Activated T-helper 1 cell treated with anti-CD3 and anti-CD28 coated beads, Interleukin-12 subunit alpha, Interleukin-12 subunit beta, Interleukin-2, Interleukin-4 antibody, amounts not matched to agents 30 ng/mL and 10 ng/mL and 1 ng/mL, durations not matched to agents 14 hours and 24 hours and 36 hours (primary cell): ENCODE results near the gene KIAA0040. TPM values are rescaled to one million over a fixed set of nuclear protein-coding genes. Genes with fewer than 3 reads are reported as not detected.

ENCODE experiments used
- DNase-seq: peaks from one replicate; pipeline ENCODE4 v3.0.0; 2021; ENCODE audit warnings: low spot score
- H3K27ac Mint-ChIP-seq: one replicate; pipeline ENCODE4 v1.8.0; 2021; ENCODE audit warnings: mild to moderate bottlenecking, mixed read lengths
- H3K27me3 Mint-ChIP-seq: one replicate; pipeline ENCODE4 v1.8.0; 2022; ENCODE audit warnings: mild to moderate bottlenecking, moderate library complexity, mixed read lengths; ENCODE audit not compliant: insufficient read depth
- H3K36me3 Mint-ChIP-seq: one replicate; pipeline ENCODE4 v1.8.0; 2021; ENCODE audit warnings: low read depth, mixed read lengths
- H3K4me1 Mint-ChIP-seq: one replicate; pipeline ENCODE4 v1.8.0; 2021; ENCODE audit warnings: low read depth, mixed read lengths
- H3K4me3 Mint-ChIP-seq: one replicate; pipeline ENCODE4 v1.8.0; 2021; ENCODE audit warnings: mild to moderate bottlenecking, moderate library complexity, mixed read lengths
- H3K9me3 Mint-ChIP-seq: one replicate; pipeline ENCODE4 v1.8.0; 2021; ENCODE audit warnings: mixed read lengths
- intact Hi-C: fragments of 100-400 bp; cut with micrococcal nuclease; formaldehyde crosslinking; loops from one replicate; pipeline ENCODE4 v1.15.1; 2024
- total RNA-seq: library from RNA; stranded (reverse); gene quantifications from 2 replicates; pipeline ENCODE4 v1.2.3, GENCODE V29; 2022

Gene KIAA0040
- total RNA-seq, 1 donor from 2014 or later, result 43.8 TPM

DNA sequence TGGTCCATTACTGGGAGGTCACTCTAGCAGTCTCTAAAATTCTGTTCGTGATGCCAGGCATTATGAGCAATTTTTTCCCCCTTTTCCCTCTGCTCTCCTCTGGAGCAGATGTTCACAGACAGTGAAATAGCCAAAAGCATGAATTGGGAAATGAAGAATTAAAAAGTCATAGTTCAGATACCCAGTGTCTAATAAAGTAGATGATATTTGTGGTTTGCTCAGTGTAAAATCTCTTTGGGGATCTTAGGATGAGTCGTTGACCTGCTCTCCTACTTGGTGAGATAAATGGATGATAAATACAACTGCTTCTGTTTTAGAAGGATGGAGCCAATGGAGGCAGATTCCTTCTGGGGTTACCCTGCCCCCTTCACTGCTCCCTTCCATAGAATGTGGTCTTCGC, 56.3 kb downstream of the KIAA0040 start:
- Mint-ChIP-seq H3K4me3 (no peak overlapping the region), H3K9me3 (no peaks in the 10 kb centered on the region), H3K36me3 (no peaks in the 10 kb centered on the region), H3K27me3 (peaks cover 26% of the 10 kb centered on the region), H3K27ac (no peak overlapping the region), H3K4me1 (no peaks in the 10 kb centered on the region)
- intact Hi-C loops, result no loop called here
- no peak for DNase-seq

DNA sequence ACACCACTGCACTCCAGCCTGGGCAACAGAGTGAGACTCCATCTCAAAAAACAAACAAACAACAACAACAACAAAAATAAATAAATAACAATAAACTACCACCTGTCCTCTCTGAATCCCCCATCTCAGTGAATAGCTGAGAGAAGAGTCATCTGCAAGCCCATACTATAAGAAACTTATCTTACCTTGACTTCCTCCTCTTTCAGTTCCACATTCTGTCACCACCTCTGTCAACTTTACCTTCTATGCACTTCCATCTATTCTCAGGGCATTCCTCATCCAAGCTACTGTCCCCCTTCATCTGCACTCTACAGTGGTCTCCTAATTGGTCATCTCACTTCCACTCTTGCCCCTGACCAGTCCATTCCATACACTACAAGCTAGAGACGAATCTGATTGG, 58.1 kb downstream of the KIAA0040 start:
- no peaks in the 10 kb centered on the region for H3K36me3 Mint-ChIP-seq
- no peaks in the 10 kb centered on the region for H3K9me3 Mint-ChIP-seq
- no peak overlapping the region for H3K4me3 Mint-ChIP-seq
- no peak overlapping the region for H3K27ac Mint-ChIP-seq
- intact Hi-C loops, result no loop called here
- peaks cover 20% of the 10 kb centered on the region for H3K27me3 Mint-ChIP-seq
- H3K4me1 Mint-ChIP-seq, result no peaks in the 10 kb centered on the region
- DNase-seq, result no peak

DNA sequence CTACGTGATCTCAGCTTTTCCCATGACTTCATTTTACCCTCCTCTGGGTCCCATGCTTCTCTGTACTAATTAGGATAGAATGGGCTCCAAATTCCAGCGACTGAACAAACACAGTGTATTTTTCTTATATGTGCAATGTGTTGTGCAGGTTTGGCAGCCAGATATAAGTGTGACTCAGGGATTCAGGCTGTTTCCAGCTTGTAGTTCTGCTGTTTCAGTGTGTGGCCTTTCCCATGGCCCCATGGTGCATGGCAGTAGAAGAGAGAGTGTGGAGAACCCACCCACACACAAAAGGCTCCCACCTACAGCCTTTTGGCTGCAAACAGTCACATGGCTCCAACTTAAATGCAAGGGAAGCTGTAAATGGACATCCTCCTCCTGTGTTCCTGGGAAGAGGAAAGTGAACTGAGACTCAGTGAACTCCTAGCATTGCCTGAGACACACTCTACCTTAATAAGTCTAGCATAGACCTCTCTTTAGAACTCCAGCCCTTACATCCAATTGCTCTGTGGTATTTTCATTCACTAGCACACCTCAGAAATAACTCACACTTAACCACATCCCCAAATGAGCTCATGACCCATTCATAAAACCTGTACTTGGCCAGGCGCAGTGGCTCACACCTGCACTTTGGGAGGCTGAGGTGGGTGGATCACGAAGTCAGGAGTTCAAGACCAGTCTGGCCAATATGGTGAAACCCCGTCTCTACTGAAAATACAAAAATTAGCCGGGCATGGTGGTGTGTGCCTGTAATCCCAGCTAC, 58.7 kb downstream of the KIAA0040 start:
- DNase-seq, result no peak
- Mint-ChIP-seq H3K36me3 (no peaks in the 10 kb centered on the region), H3K4me1 (no peaks in the 10 kb centered on the region), H3K4me3 (no peak overlapping the region), H3K27me3 (peaks cover 20% of the 10 kb centered on the region), H3K27ac (no peak overlapping the region), H3K9me3 (no peaks in the 10 kb centered on the region)
- intact Hi-C loops, result no loop called here

DNA sequence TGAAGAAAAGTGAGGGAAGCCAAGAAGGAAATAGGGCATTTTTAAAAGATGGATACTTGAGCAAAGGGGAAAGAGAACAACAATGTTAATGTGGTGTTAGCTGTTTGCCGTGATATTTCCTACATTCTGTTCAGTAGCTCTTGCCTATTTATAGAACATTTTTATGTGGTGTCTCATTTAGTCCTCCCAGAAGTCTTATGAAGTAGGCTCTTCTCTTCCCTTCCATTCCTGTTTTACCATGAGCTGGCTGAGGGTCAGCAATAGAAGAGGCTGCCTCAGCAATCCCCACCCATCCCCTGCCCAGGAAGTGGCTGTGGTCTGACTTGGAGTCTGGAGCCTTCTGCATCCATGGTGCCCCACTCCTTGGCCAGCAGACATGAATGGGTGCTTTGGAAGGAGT, 60.1 kb downstream of the KIAA0040 start:
- H3K27ac Mint-ChIP-seq, result no peak overlapping the region
- no peaks in the 10 kb centered on the region for H3K9me3 Mint-ChIP-seq
- H3K27me3 Mint-ChIP-seq, result peaks cover 13% of the 10 kb centered on the region
- no peak overlapping the region for H3K4me3 Mint-ChIP-seq
- intact Hi-C loops, result no loop called here
- no peaks in the 10 kb centered on the region for H3K4me1 Mint-ChIP-seq
- no peak for DNase-seq
- H3K36me3 Mint-ChIP-seq, result no peaks in the 10 kb centered on the region

DNA sequence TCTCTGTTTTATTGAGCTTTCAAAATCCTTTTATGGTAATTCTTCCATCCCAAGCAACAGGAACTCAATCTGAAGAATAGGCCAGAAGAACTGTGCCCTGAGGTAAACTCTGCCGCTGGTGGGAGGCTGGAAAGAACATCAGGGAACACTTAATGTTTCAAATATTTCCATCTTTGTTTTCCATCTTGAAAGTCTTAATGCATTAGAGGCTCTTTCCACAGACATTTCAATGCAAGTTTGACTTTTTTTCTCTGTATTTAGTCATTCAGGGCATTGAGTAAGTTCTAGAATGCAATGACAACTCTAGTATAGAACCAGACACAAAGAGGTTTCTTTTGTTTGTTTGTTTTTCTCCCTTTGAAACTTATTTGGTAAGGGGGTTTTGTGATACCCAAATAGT, 61.5 kb downstream of the KIAA0040 start:
- intact Hi-C loops, result no loop called here
- no peaks in the 10 kb centered on the region for H3K4me1 Mint-ChIP-seq
- peaks cover 9% of the 10 kb centered on the region for H3K27me3 Mint-ChIP-seq
- H3K36me3 Mint-ChIP-seq, result no peaks in the 10 kb centered on the region
- DNase-seq, result no peak
- no peaks in the 10 kb centered on the region for H3K9me3 Mint-ChIP-seq
- H3K27ac Mint-ChIP-seq, result no peak overlapping the region
- H3K4me3 Mint-ChIP-seq, result no peak overlapping the region

DNA sequence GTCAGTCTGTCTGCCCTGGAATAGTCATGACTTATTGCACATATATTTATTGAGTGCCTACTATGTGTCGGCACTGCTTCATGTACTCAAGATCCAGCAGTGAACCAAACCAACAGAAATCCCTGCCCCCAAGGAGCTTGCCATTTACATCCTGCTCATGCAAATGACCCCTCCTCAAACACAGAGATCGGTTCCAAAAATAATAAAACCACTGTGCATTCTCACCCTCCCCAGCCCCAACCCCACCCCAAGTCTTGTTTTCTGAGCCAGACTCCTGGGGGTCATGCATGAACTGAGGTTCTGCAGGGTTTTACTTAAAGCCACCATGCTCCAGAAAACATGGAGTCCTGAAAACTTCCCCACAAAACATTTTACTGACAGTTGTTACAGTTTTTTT, 61.9 kb downstream of the KIAA0040 start:
- no peaks in the 10 kb centered on the region for H3K9me3 Mint-ChIP-seq
- no peak overlapping the region for H3K4me3 Mint-ChIP-seq
- H3K27me3 Mint-ChIP-seq, result peaks cover 6% of the 10 kb centered on the region
- no peaks in the 10 kb centered on the region for H3K4me1 Mint-ChIP-seq
- no peak overlapping the region for H3K27ac Mint-ChIP-seq
- DNase-seq, result no peak
- intact Hi-C loops, result no loop called here
- H3K36me3 Mint-ChIP-seq, result no peaks in the 10 kb centered on the region

DNA sequence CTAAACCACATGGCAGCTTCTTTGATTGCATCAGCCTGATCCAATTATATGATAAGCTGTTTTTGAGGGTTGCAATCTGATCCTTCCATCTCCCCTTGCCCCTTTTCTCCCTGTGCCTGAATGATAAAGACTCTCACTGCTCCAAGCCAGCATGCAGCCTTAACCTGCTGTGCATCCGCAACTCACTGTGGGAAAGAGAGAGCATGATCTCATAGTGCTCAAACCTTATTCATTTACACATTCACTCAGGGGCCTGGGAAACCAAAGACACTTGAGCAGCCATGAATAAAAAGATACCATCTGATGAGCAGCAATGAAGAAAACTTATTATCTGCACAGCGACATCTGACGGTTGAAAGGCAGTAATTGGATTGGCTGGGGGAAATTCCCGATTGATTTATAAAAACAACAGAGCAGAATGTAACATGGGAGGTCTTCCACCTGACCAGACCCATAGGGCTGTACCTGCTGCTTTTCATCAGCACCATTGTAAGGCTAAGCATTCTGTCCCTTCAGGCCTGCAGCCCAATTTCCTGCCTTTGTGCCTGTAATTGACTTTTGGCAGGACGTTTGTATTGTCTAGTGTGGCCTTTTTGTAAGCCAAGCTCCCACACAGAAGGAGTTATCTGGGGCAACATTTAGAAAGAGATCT, 62.5 kb downstream of the KIAA0040 start:
- H3K9me3 Mint-ChIP-seq, result no peaks in the 10 kb centered on the region
- H3K27ac Mint-ChIP-seq, result no peak overlapping the region
- no peak overlapping the region for H3K4me3 Mint-ChIP-seq
- no peaks in the 10 kb centered on the region for H3K4me1 Mint-ChIP-seq
- DNase-seq, result no peak
- intact Hi-C loops, result no loop called here
- H3K27me3 Mint-ChIP-seq, result peaks cover 7% of the 10 kb centered on the region
- H3K36me3 Mint-ChIP-seq, result no peaks in the 10 kb centered on the region

DNA sequence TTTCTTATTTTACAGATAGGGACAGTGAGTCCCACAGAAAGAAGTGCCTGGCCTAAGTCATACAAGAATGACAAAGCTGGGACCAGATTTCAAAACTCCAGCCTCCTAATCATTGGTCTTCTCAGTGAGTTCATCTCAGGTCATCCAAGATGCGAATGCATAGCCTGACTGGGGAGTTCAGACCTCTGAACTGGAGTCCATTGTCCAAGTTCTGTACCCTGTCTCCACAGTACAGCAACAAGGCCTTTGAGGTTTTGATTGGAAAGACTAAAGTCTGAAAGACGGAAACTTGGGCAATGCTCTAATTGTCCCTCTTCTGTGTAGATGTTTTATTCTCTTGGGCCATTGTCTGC, 63.0 kb downstream of the KIAA0040 start:
- peaks cover 8% of the 10 kb centered on the region for H3K27me3 Mint-ChIP-seq
- no peak for DNase-seq
- H3K36me3 Mint-ChIP-seq, result no peaks in the 10 kb centered on the region
- H3K27ac Mint-ChIP-seq, result no peak overlapping the region
- H3K4me1 Mint-ChIP-seq, result no peaks in the 10 kb centered on the region
- no peak overlapping the region for H3K4me3 Mint-ChIP-seq
- H3K9me3 Mint-ChIP-seq, result no peaks in the 10 kb centered on the region
- intact Hi-C loops, result no loop called here

DNA sequence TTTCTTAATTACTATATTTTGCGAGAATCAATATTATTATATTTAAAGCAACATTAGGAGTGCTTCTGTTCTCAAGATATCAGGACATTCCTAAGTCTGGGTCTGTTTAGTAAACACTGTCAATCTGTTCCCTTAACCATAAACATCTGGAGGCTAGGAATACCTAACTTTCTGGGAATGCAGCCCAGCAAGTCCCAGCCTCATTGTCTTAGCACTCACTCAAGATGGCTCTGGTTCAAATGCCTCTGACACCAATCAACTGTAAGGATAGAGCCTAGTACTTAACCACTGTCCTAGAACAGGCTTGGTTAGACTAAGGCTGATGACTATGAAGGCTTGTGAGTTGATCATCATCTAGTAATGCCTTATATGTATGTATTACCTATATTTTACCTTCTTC, 63.4 kb downstream of the KIAA0040 start:
- H3K27me3 Mint-ChIP-seq, result peaks cover 8% of the 10 kb centered on the region
- H3K4me3 Mint-ChIP-seq, result no peak overlapping the region
- no peaks in the 10 kb centered on the region for H3K36me3 Mint-ChIP-seq
- no peaks in the 10 kb centered on the region for H3K9me3 Mint-ChIP-seq
- intact Hi-C loops, result no loop called here
- H3K4me1 Mint-ChIP-seq, result no peaks in the 10 kb centered on the region
- H3K27ac Mint-ChIP-seq, result no peak overlapping the region
- DNase-seq, result no peak

DNA sequence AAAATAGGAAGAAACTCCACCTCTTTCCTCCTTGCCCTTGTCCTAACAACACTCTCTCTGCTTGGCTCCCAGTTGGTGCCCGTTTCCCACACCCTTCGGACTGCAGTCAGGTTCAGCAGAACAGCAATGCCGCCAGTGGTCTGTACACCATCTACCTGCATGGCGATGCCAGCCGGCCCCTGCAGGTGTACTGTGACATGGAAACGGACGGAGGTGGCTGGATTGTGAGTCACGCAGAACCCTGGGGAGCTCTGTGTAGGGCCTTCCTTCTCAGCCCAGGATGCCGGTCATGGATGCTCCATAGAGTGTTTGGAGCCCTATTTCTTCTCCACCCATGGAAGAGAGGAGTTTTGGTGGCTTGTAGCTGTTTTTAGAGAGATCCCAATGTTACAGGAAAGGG, 64.1 kb downstream of the KIAA0040 start:
- no peak overlapping the region for H3K27ac Mint-ChIP-seq
- peaks cover 6% of the 10 kb centered on the region for H3K27me3 Mint-ChIP-seq
- no peaks in the 10 kb centered on the region for H3K36me3 Mint-ChIP-seq
- no peak for DNase-seq
- H3K9me3 Mint-ChIP-seq, result no peaks in the 10 kb centered on the region
- intact Hi-C loops, result no loop called here
- no peak overlapping the region for H3K4me3 Mint-ChIP-seq
- no peaks in the 10 kb centered on the region for H3K4me1 Mint-ChIP-seq

DNA sequence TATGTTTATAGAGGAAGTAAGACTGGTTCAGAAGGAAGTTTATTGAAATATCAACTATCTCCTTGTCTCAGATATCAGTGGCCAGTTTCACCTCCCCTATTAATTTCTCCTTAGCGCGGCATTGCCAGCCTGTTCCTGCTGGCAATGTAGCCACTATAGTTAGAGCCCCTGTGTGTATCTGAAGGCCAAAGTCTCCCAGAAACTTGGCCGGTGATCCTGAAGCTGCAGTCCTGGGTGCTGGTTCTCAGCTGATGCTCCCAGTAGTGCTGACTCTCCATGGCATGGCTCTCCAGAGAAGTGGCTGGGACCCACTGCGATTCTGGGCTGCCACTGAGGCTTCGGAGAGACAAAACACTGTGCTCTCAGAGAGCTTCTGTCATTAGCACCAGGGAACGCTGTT, 65.0 kb downstream of the KIAA0040 start:
- H3K9me3 Mint-ChIP-seq, result no peaks in the 10 kb centered on the region
- no peak for DNase-seq
- no peak overlapping the region for H3K27ac Mint-ChIP-seq

DNA sequence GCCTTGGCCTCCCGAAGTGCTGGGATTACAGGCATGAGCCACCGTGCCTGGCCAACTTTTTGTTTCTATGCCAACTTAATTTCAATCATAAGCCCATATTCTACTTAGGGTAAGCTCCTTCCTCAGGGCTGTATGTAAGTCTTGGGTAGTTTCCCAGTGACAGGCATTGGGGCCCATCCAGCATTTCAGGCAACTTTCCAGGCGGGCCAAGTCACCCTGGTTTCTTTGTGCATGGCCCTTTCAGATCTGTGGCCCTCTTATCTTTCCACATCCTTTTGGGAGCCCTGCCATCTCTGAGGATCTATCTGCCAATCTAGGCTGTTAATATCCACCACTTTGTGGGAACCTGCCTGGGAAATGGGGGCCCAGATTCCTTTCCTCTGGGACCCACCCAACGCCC, 66.2 kb downstream of the KIAA0040 start:
- DNase-seq, result no peak
- Mint-ChIP-seq H3K9me3 (no peaks in the 10 kb centered on the region), H3K27me3 (peaks cover 3% of the 10 kb centered on the region), H3K36me3 (no peaks in the 10 kb centered on the region), H3K4me3 (no peak overlapping the region), H3K4me1 (no peaks in the 10 kb centered on the region), H3K27ac (no peak overlapping the region)
- intact Hi-C loops, result no loop called here

More for the DNA sequence above, 65.0 kb downstream of the KIAA0040 start:
- Mint-ChIP-seq H3K27me3 (peaks cover 6% of the 10 kb centered on the region), H3K4me1 (no peaks in the 10 kb centered on the region), H3K36me3 (no peaks in the 10 kb centered on the region), H3K4me3 (no peak overlapping the region)
- intact Hi-C loops, result no loop called here

DNA sequence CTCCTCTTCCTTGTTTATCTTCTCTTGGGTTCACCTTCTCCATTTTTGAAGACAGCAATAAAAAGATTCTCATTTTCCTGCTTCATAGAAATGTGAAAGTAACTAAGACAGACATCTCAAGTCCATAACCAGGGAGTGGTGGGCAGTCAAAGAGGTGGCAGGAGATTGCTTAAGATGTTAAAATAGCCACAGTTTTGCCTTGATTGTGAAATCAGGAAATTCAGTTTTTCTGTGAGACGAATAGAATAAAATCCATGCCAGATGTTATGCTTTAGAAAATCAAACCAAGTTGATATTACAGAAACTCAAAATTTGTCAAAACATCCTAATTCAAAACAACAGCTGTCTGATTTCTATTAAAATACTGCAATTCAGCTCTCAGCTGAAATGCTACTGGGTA, 67.7 kb downstream of the KIAA0040 start:
- intact Hi-C loops, result loop anchor here (1.0 kb wide), 1 partner anchor 96 kb away; no protein-coding TSS in a partner anchor
- no peaks in the 10 kb centered on the region for H3K36me3 Mint-ChIP-seq

More for the DNA sequence above, 67.7 kb downstream of the KIAA0040 start:
- H3K4me3 Mint-ChIP-seq, result no peak overlapping the region
- no peak for DNase-seq
- no peaks in the 10 kb centered on the region for H3K9me3 Mint-ChIP-seq
- H3K4me1 Mint-ChIP-seq, result no peaks in the 10 kb centered on the region
- no peak overlapping the region for H3K27ac Mint-ChIP-seq
- H3K27me3 Mint-ChIP-seq, result peaks cover 3% of the 10 kb centered on the region
